ENCODE results near the gene AFAP1L1.

The AFAP1L1 gene

GRCh38 chr5:149381261-149381985, 109.8 kb downstream of the AFAP1L1 start:
- H3K9me3 ChIP-seq (ENCODE audit: control insufficient read depth, low read length) = no peaks in the 10 kb centered on the region
- peak overlapping the region; percentile 89 for H4K91ac ChIP-seq (ENCODE audit: low read length)
- peak overlapping the region; percentile 93 to 98 for H3K18ac ChIP-seq (ENCODE audit: low read depth in 1 of 2, low read length in 2 of 2)
- peaks cover 13% of the 10 kb centered on the region for H3K4me1 ChIP-seq (ENCODE audit: control insufficient read depth, insufficient read depth, low read depth, low read length)
- H3K27ac ChIP-seq (ENCODE audit: low read length, poor library complexity, severe bottlenecking) = no peak overlapping the region
- no peak overlapping the region for H2BK5ac ChIP-seq (ENCODE audit: low read depth, low read length, poor library complexity, severe bottlenecking)
- H2BK12ac ChIP-seq (ENCODE audit: low read length in 2 of 2) = peak overlapping the region; percentile 97 to 98
- H2BK120ac ChIP-seq (ENCODE audit: low read depth, low read length) = peak overlapping the region; percentile 99
- peak overlapping the region; percentile 60 for H2AFZ ChIP-seq (ENCODE audit: low read depth, low read length)
- peak overlapping the region in 1 of 2 experiments; percentile 68 for H3K14ac ChIP-seq (ENCODE audit: low read length in 2 of 2)
- H3K9ac ChIP-seq (ENCODE audit: low read length) = no peak overlapping the region
- H3K36me3 ChIP-seq (ENCODE audit: control insufficient read depth in 1 of 2, insufficient read depth in 2 of 2, low read depth in 1 of 2, low read length in 2 of 2) = no peaks in the 10 kb centered on the region
- peak overlapping the region in 1 of 2 experiments; percentile 37 for H3K23ac ChIP-seq (ENCODE audit: low read length in 2 of 2)
- H2BK15ac ChIP-seq (ENCODE audit: low read depth, poor library complexity, severe bottlenecking) = peak overlapping the region; percentile 30
- H3K4me3 ChIP-seq (ENCODE audit: insufficient read depth in 1 of 2, low read depth in 1 of 2, low read length in 2 of 2) = no peak overlapping the region
- H3K27me3 ChIP-seq (ENCODE audit: control insufficient read depth in 1 of 2, insufficient read depth in 1 of 2, low read length in 2 of 2) = peaks cover 0 to 11% of the 10 kb centered on the region in 2 experiments
- H2AK5ac ChIP-seq (ENCODE audit: low read length, severe bottlenecking) = peak overlapping the region; percentile 13
- H3K79me1 ChIP-seq (replicated peaks; ENCODE audit: low read length, poor library complexity, severe bottlenecking) = no peaks in the 10 kb centered on the region
- H4K8ac ChIP-seq (ENCODE audit: low read length) = peak overlapping the region; percentile 88
- no peak for DNase-seq
- WGBS = 53% methylated on average over 8 of the region's 8 CpGs
- peak overlapping the region; percentile 89 to 92 for H3K4ac ChIP-seq (ENCODE audit: low read depth in 1 of 2, low read length in 2 of 2)
- H3K4me2 ChIP-seq (ENCODE audit: low read length, poor library complexity, severe bottlenecking) = no peak overlapping the region

GRCh38 chr5:149381986-149382338, 110.3 kb downstream of the AFAP1L1 start:
- Histone ChIP-seq H3K9me3 (ENCODE audit: control insufficient read depth, low read length) (no peaks in the 10 kb centered on the region), H3K4me3 (ENCODE audit: insufficient read depth in 1 of 2, low read depth in 1 of 2, low read length in 2 of 2) (no peak overlapping the region), H4K91ac (ENCODE audit: low read length) (peak overlapping the region; percentile 98), H4K8ac (ENCODE audit: low read length) (peak overlapping the region; percentile 88), H3K36me3 (ENCODE audit: control insufficient read depth in 1 of 2, insufficient read depth in 2 of 2, low read depth in 1 of 2, low read length in 2 of 2) (no peaks in the 10 kb centered on the region), H3K79me1 (replicated peaks; ENCODE audit: low read length, poor library complexity, severe bottlenecking) (no peaks in the 10 kb centered on the region), H3K4me2 (ENCODE audit: low read length, poor library complexity, severe bottlenecking) (no peak overlapping the region), H3K14ac (ENCODE audit: low read length in 2 of 2) (peak overlapping the region in 1 of 2 experiments; percentile 41), H3K9ac (ENCODE audit: low read length) (no peak overlapping the region), H3K23ac (ENCODE audit: low read length in 2 of 2) (no peak overlapping the region), H3K27me3 (ENCODE audit: control insufficient read depth in 1 of 2, insufficient read depth in 1 of 2, low read length in 2 of 2) (peaks cover 0 to 6% of the 10 kb centered on the region in 2 experiments), H2BK12ac (ENCODE audit: low read length in 2 of 2) (peak overlapping the region; percentile 99), H2BK5ac (ENCODE audit: low read depth, low read length, poor library complexity, severe bottlenecking) (no peak overlapping the region), H2BK120ac (ENCODE audit: low read depth, low read length) (peak overlapping the region; percentile 99), H2BK15ac (ENCODE audit: low read depth, poor library complexity, severe bottlenecking) (peak overlapping the region; percentile 17), H2AK5ac (ENCODE audit: low read length, severe bottlenecking) (no peak overlapping the region), H3K4me1 (ENCODE audit: control insufficient read depth, insufficient read depth, low read depth, low read length) (peaks cover 13% of the 10 kb centered on the region), H2AFZ (ENCODE audit: low read depth, low read length) (no peak overlapping the region), H3K18ac (ENCODE audit: low read depth in 1 of 2, low read length in 2 of 2) (peak overlapping the region; percentile 95 to 98), H3K4ac (ENCODE audit: low read depth in 1 of 2, low read length in 2 of 2) (peak overlapping the region; percentile 96 to 98), H3K27ac (ENCODE audit: low read length, poor library complexity, severe bottlenecking) (no peak overlapping the region)
- WGBS = 29% methylated on average over 15 of the region's 16 CpGs
- DNase-seq = peak; percentile 80

GRCh38 chr5:149382517-149383220, 111.0 kb downstream of the AFAP1L1 start:
- H3K27ac ChIP-seq (ENCODE audit: low read length, poor library complexity, severe bottlenecking) = no peak overlapping the region
- H2BK12ac ChIP-seq (ENCODE audit: low read length in 2 of 2) = peak overlapping the region; percentile 99
- peak overlapping the region; percentile 95 to 98 for H3K18ac ChIP-seq (ENCODE audit: low read depth in 1 of 2, low read length in 2 of 2)
- H2AFZ ChIP-seq (ENCODE audit: low read depth, low read length) = no peak overlapping the region
- H2BK120ac ChIP-seq (ENCODE audit: low read depth, low read length) = peak overlapping the region; percentile 90
- peak overlapping the region; percentile 95 for H2BK15ac ChIP-seq (ENCODE audit: low read depth, poor library complexity, severe bottlenecking)
- H3K14ac ChIP-seq (ENCODE audit: low read length in 2 of 2) = peak overlapping the region in 1 of 2 experiments; percentile 88
- H3K36me3 ChIP-seq (ENCODE audit: control insufficient read depth in 1 of 2, insufficient read depth in 2 of 2, low read depth in 1 of 2, low read length in 2 of 2) = no peaks in the 10 kb centered on the region
- DNase-seq = no peak
- H3K4me2 ChIP-seq (ENCODE audit: low read length, poor library complexity, severe bottlenecking) = no peak overlapping the region
- H2AK5ac ChIP-seq (ENCODE audit: low read length, severe bottlenecking) = no peak overlapping the region
- peak overlapping the region; percentile 86 for H4K8ac ChIP-seq (ENCODE audit: low read length)
- peak overlapping the region; percentile 98 for H4K91ac ChIP-seq (ENCODE audit: low read length)
- H3K27me3 ChIP-seq (ENCODE audit: control insufficient read depth in 1 of 2, insufficient read depth in 1 of 2, low read length in 2 of 2) = peaks cover 0 to 4% of the 10 kb centered on the region in 2 experiments
- H3K9ac ChIP-seq (ENCODE audit: low read length) = no peak overlapping the region
- H3K79me1 ChIP-seq (replicated peaks; ENCODE audit: low read length, poor library complexity, severe bottlenecking) = no peaks in the 10 kb centered on the region
- no peak overlapping the region for H3K4me3 ChIP-seq (ENCODE audit: insufficient read depth in 1 of 2, low read depth in 1 of 2, low read length in 2 of 2)
- peak overlapping the region; percentile 96 to 98 for H3K4ac ChIP-seq (ENCODE audit: low read depth in 1 of 2, low read length in 2 of 2)
- peaks cover 13% of the 10 kb centered on the region for H3K4me1 ChIP-seq (ENCODE audit: control insufficient read depth, insufficient read depth, low read depth, low read length)
- WGBS = 80% methylated on average over 7 of the region's 12 CpGs
- H3K23ac ChIP-seq (ENCODE audit: low read length in 2 of 2) = peak overlapping the region in 1 of 2 experiments; percentile 39
- H2BK5ac ChIP-seq (ENCODE audit: low read depth, low read length, poor library complexity, severe bottlenecking) = no peak overlapping the region
- H3K9me3 ChIP-seq (ENCODE audit: control insufficient read depth, low read length) = no peaks in the 10 kb centered on the region

GRCh38 chr5:149383399-149383798, 111.7 kb downstream of the AFAP1L1 start:
- peak overlapping the region; percentile 97 for H4K91ac ChIP-seq (ENCODE audit: low read length)
- peak overlapping the region; percentile 99 for H2BK12ac ChIP-seq (ENCODE audit: low read length in 2 of 2)
- H2AFZ ChIP-seq (ENCODE audit: low read depth, low read length) = no peak overlapping the region
- no peak overlapping the region for H2AK5ac ChIP-seq (ENCODE audit: low read length, severe bottlenecking)
- H3K36me3 ChIP-seq (ENCODE audit: control insufficient read depth in 1 of 2, insufficient read depth in 2 of 2, low read depth in 1 of 2, low read length in 2 of 2) = no peaks in the 10 kb centered on the region
- peaks cover 0 to 4% of the 10 kb centered on the region in 2 experiments for H3K27me3 ChIP-seq (ENCODE audit: control insufficient read depth in 1 of 2, insufficient read depth in 1 of 2, low read length in 2 of 2)
- no peak overlapping the region for H2BK5ac ChIP-seq (ENCODE audit: low read depth, low read length, poor library complexity, severe bottlenecking)
- no peak overlapping the region for H3K4me3 ChIP-seq (ENCODE audit: insufficient read depth in 1 of 2, low read depth in 1 of 2, low read length in 2 of 2)
- peak overlapping the region; percentile 63 to 95 for H3K18ac ChIP-seq (ENCODE audit: low read depth in 1 of 2, low read length in 2 of 2)
- H3K4me1 ChIP-seq (ENCODE audit: control insufficient read depth, insufficient read depth, low read depth, low read length) = peaks cover 15% of the 10 kb centered on the region
- no peaks in the 10 kb centered on the region for H3K79me1 ChIP-seq (replicated peaks; ENCODE audit: low read length, poor library complexity, severe bottlenecking)
- DNase-seq = peak; percentile 45
- H3K4ac ChIP-seq (ENCODE audit: low read depth in 1 of 2, low read length in 2 of 2) = peak overlapping the region; percentile 75 to 96
- H3K14ac ChIP-seq (ENCODE audit: low read length in 2 of 2) = peak overlapping the region in 1 of 2 experiments; percentile 87
- no peak overlapping the region for H3K27ac ChIP-seq (ENCODE audit: low read length, poor library complexity, severe bottlenecking)
- no peak overlapping the region for H3K23ac ChIP-seq (ENCODE audit: low read length in 2 of 2)
- H3K9ac ChIP-seq (ENCODE audit: low read length) = no peak overlapping the region
- WGBS = 87% methylated on average over 9 of the region's 9 CpGs
- peak overlapping the region; percentile 81 for H4K8ac ChIP-seq (ENCODE audit: low read length)
- H2BK15ac ChIP-seq (ENCODE audit: low read depth, poor library complexity, severe bottlenecking) = peak overlapping the region; percentile 92
- peak overlapping the region; percentile 90 for H2BK120ac ChIP-seq (ENCODE audit: low read depth, low read length)
- no peak overlapping the region for H3K4me2 ChIP-seq (ENCODE audit: low read length, poor library complexity, severe bottlenecking)
- no peaks in the 10 kb centered on the region for H3K9me3 ChIP-seq (ENCODE audit: control insufficient read depth, low read length)
